Activated CD8-positive, alpha-beta T cell treated with anti-CD3 and anti-CD28 coated beads for 36 hours (primary cell): ENCODE results near the gene SPRYD7. TPM values are rescaled to one million over a fixed set of nuclear protein-coding genes. Genes with fewer than 3 reads are reported as not detected.
"Not testable (repeated sequence)": the region's sequence is repeated elsewhere in the genome, so short reads cannot be mapped to it uniquely, and the experiment has no call there.

Experiments used
- ATAC-seq: fragments of 200-7000 bp; cut with Tn5 transposase; one replicate; pipeline ENCODE4 v1.10.0; 2021; ENCODE audit warnings: mild to moderate bottlenecking, moderate library complexity
- CTCF ChIA-PET: fragments of 350-600 bp; sonication (Branson Sonifier 250); formaldehyde crosslinking; loops from one replicate; lab custom pipeline; 2021; ENCODE audit warnings: antibody characterized with exemption; lab: Charles Lee
- POLR2A ChIA-PET: fragments of 350-600 bp; sonication (Branson Sonifier 250); formaldehyde crosslinking; loops from one replicate; lab custom pipeline; 2021; ENCODE audit warnings: antibody characterized with exemption; lab: Charles Lee
- DNase-seq: peaks from one replicate; pipeline ENCODE4 v3.0.0-alpha.2; 2020
- H3K27ac Mint-ChIP-seq: one replicate; pipeline ENCODE4 v1.8.0; 2021; ENCODE audit warnings: mild to moderate bottlenecking, mixed read lengths
- H3K27me3 Mint-ChIP-seq: one replicate; pipeline ENCODE4 v1.8.0; 2021; ENCODE audit warnings: mixed read lengths
- H3K36me3 Mint-ChIP-seq: one replicate; pipeline ENCODE4 v1.8.0; 2021; ENCODE audit warnings: low read depth, mixed read lengths
- H3K4me1 Mint-ChIP-seq: one replicate; pipeline ENCODE4 v1.8.0; 2021; ENCODE audit warnings: low read depth, mixed read lengths
- H3K4me3 Mint-ChIP-seq: one replicate; pipeline ENCODE4 v1.8.0; 2021; ENCODE audit warnings: mild to moderate bottlenecking, moderate library complexity, mixed read lengths
- H3K9me3 Mint-ChIP-seq: one replicate; pipeline ENCODE4 v1.8.0; 2021; ENCODE audit warnings: mixed read lengths
- CTCF ChIP-seq: fragments of 200-600 bp; IDR thresholded peaks from one replicate; pipeline ENCODE4 v1.8.0; 2022; ENCODE audit warnings: antibody characterized with exemption, mild to moderate bottlenecking
- intact Hi-C: fragments of 100-400 bp; cut with micrococcal nuclease; formaldehyde crosslinking; loops from one replicate; pipeline ENCODE4 v1.10.0; 2022
- total RNA-seq, 2 experiments: library from RNA; stranded (reverse); gene quantifications; one replicate each; pipeline ENCODE4 v1.2.3, GENCODE V29; 2021

Gene SPRYD7
- total RNA-seq, 2 experiments from 2014 or later = 6.3 to 6.7 TPM

GRCh38 chr13:49958321-49958720, 22.2 kb upstream of the SPRYD7 start:
- H3K4me3 Mint-ChIP-seq = no peak overlapping the region
- peaks cover 8% of the 10 kb centered on the region for H3K9me3 Mint-ChIP-seq
- no peaks in the 10 kb centered on the region for H3K4me1 Mint-ChIP-seq
- no peak for TF ChIP-seq CTCF
- DNase-seq (no peak), ATAC-seq (no peak)
- ChIA-PET CTCF (interaction anchor here (1.1 kb wide), 1 partner anchor 18 kb away, joined by 3 read pairs; no protein-coding TSS in a partner anchor), POLR2A (no interaction called here)
- H3K27ac Mint-ChIP-seq = no peak overlapping the region
- peaks cover 2% of the 10 kb centered on the region for H3K36me3 Mint-ChIP-seq
- peaks cover 4% of the 10 kb centered on the region for H3K27me3 Mint-ChIP-seq
- intact Hi-C loops = no loop called here

GRCh38 chr13:49956131-49956530, 20.0 kb upstream of the SPRYD7 start:
- Mint-ChIP-seq H3K4me3 (no peak overlapping the region), H3K4me1 (no peaks in the 10 kb centered on the region), H3K9me3 (peaks cover 3% of the 10 kb centered on the region), H3K36me3 (peaks cover 2% of the 10 kb centered on the region), H3K27ac (no peak overlapping the region), H3K27me3 (peaks cover 4% of the 10 kb centered on the region)
- POLR2A ChIA-PET = no interaction called here
- no peak for DNase-seq
- intact Hi-C loops = no loop called here
- CTCF ChIA-PET = no interaction called here
- no peak for ATAC-seq
- TF ChIP-seq CTCF = no peak

- Mint-ChIP-seq H3K4me1 (no peaks in the 10 kb centered on the region), H3K4me3 (no peak overlapping the region), H3K9me3 (no peaks in the 10 kb centered on the region), H3K36me3 (peaks cover 2% of the 10 kb centered on the region), H3K27me3 (peaks cover 4% of the 10 kb centered on the region), H3K27ac (no peak overlapping the region)
- DNase-seq (no peak), ATAC-seq (no peak)
- TF ChIP-seq CTCF = no peak
- POLR2A ChIA-PET = no interaction called here
- CTCF ChIA-PET = no interaction called here
- intact Hi-C loops = no loop called here
Observed at GRCh38 chr13:49954674-49955455, 18.7 kb upstream of the SPRYD7 start.

GRCh38 chr13:49953560-49953959, 17.4 kb upstream of the SPRYD7 start:
- no peaks in the 10 kb centered on the region for H3K9me3 Mint-ChIP-seq
- no peaks in the 10 kb centered on the region for H3K4me1 Mint-ChIP-seq
- DNase-seq (no peak), ATAC-seq (no peak)
- H3K4me3 Mint-ChIP-seq = no peak overlapping the region
- H3K36me3 Mint-ChIP-seq = no peaks in the 10 kb centered on the region
- POLR2A ChIA-PET = interaction anchor here (1.2 kb wide), 1 partner anchor 14 kb away, joined by 4 read pairs; no protein-coding TSS in a partner anchor
- CTCF ChIA-PET = no interaction called here
- TF ChIP-seq CTCF = no peak
- no peak overlapping the region for H3K27ac Mint-ChIP-seq
- intact Hi-C loops = no loop called here
- H3K27me3 Mint-ChIP-seq = peaks cover 6% of the 10 kb centered on the region

GRCh38 chr13:49951754-49952535, 15.8 kb upstream of the SPRYD7 start:
- intact Hi-C loops = no loop called here
- no peak overlapping the region for H3K27ac Mint-ChIP-seq
- POLR2A ChIA-PET = no interaction called here

GRCh38 chr13:49948777-49949270, 12.7 kb upstream of the SPRYD7 start:
- CTCF ChIA-PET, DNase-seq, intact Hi-C loops, ATAC-seq, H3K9me3 Mint-ChIP-seq, H3K27me3 Mint-ChIP-seq, H3K36me3 Mint-ChIP-seq, H3K4me3 Mint-ChIP-seq, H3K4me1 Mint-ChIP-seq, POLR2A ChIA-PET, H3K27ac Mint-ChIP-seq: not testable (repeated sequence)

More at GRCh38 chr13:49951754-49952535, 15.8 kb upstream of the SPRYD7 start:
- DNase-seq (no peak), ATAC-seq (no peak)
- CTCF ChIA-PET = no interaction called here
- Mint-ChIP-seq H3K36me3 (no peaks in the 10 kb centered on the region), H3K4me3 (no peak overlapping the region), H3K4me1 (no peaks in the 10 kb centered on the region), H3K27me3 (peaks cover 6% of the 10 kb centered on the region), H3K9me3 (no peaks in the 10 kb centered on the region)
- TF ChIP-seq CTCF = no peak
